Mammary microvascular endothelial cell (primary cell): ENCODE results near the gene ANKS6. TPM values are rescaled to one million over a fixed set of nuclear protein-coding genes. Genes with fewer than 3 reads are reported as not detected.

Experiments
- total RNA-seq: library from RNA; depleted of rRNA; stranded (reverse); fragments of >200 nt; gene quantifications from 2 replicates; pipeline ENCODE4 v1.2.3, GENCODE V29; 2015

Gene ANKS6
- 13.3 and 22.5 TPM in 2 replicates for total RNA-seq

DNA sequence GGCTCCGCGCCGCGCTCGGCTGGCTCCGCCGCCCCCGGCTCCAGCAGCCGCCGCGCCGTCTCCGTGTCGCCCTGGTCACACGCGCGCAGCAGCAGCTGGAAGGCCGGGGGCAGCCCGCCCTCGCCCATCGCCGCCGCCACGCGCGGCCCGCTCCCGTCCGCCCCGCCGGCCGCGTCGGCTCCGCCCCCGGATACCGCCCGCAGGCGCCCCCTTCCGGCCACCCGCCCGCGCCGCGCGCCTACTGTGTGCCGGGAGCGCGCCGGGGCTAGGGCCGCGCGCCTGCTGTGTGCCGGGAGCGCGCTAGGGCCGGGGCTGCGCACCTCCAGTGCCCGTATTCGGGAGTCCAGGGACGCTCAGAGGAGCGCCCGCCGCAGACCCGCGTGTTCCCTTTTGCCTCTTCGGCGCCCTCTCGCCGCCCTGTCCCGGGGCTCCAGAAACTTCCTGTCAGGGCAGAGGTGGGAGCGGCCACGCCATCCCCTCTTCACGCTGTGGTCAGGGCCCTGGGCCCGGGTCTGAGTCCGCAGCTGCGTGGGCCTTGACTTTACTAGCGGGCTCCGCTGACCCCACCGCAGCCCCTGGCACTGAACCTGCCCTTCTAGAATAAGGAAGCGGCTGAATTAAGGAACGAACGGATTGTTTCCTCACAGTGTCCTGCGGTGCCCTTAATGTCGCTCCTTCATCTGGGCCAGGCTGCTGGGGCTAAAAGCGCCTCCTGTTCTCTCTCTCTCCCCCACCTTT is at the start of gene ANKS6:
ANKS6 (minus strand) TSS at position 192 of the 738 bp plus-strand sequence; CDS start at position 128, 64 bp downstream.

DNA sequence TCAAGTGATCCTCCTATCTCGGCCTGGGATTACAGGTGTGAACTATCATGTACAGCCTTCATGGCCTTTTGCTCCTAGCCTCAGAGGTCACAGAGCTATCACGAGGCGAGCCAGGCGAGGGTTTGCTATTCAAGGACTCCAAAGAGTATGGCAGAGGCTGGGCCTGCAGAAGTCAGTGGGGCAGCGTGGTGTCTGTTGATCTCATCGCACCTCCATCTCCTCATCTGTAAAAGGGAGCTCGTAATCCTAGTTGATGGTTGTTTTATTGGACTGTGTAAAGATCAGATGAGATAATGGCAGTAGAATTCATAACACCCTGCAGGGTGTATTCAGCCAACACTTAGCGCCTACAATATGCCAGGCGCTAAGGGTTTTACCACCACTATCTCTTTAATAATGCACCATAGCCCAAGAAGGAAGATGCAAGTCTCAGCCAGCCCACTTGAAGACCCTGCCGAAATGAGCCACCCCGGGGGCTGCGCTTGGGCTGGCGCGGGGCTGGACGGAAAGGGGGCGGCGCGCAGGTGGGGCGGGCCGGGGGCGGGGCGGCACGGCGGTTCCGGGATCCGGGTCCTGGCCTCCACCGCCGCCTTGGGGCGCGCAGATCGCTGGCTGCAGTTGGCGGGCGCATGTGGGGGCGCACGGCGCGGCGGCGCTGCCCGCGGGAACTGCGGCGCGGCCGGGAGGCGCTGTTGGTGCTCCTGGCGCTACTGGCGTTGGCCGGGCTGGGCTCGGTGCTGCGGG is 10.9 kb upstream of the ANKS6 start, which contains the start of gene GALNT12:
GALNT12 (plus strand) TSS at position 601 of the 744 bp plus-strand sequence; CDS start at position 630, 29 bp downstream.

DNA sequence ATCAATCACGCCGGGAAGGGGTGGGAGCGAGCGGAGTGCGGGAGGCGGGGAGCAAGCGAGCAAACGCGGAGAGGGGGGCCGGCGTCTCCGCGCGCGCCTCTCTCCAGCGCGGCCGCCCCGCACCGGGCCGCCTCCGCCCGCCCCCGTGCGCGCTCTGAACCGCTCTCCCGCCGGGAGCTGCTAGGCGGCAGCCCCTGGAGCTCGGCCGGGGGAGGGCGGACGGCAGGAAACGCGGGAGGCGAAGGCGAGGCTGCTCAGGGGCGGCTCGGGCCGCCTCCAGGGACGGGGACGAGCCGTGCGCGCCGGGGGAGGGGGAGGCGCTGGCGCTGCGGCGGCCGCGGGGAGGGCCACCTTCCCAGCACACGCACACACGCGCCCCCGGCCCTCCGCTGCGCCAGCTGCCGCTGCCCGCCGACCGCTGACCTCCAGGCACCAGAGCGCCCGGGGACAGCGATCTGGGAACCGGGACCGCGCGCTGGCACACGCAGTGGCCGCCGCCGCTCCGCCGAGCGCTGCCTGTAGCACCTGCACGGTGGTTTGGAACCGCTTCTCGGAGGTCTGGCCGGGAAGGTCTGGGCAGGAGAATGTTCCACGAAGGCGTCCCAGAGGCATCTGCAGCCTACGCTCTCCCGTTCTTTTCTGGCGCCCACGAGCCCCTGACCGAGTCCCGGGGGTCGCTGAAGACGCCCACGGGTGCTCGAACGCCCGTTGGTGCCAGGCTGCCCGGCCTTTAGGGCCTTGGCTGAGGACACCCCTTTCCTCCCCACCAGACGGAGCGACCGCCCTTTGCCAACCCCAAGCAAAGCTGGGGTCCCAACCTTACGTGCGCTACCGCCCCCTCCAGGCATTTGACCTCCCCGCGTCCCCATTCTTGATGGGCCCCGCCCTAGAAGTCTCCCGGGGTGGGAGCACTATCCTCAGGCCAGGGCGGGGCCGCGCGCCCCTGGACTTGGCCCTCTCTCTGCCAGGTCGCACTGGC is 87.1 kb downstream of the ANKS6 start, which contains the start of gene GABBR2:
GABBR2 (minus strand) TSS at position 3 of the 979 bp plus-strand sequence. CDS start 198 bp downstream, outside the sequence.

Other genes starting within 250 kb of the ANKS6 start
- gene GABBR2, start 87.6 kb downstream of the ANKS6 start, total RNA-seq: 2.1 and 2.3 TPM in 2 replicates
- 15.6 and 16.4 TPM in 2 replicates for gene GALNT12, start 11.1 kb upstream of the ANKS6 start, total RNA-seq
- 9.6 and 10.0 TPM in 2 replicates for gene COL15A1, start 147.4 kb upstream of the ANKS6 start, total RNA-seq